GM23248 (cell line): ENCODE measurements around the gene EID2. TPM values are rescaled to one million over a fixed set of nuclear protein-coding genes. Genes with fewer than 3 reads are reported as not detected.

Experiments used
- DNase-seq: peaks from one replicate; pipeline ENCODE4 v3.0.0-alpha.2; 2015
- H2AFZ ChIP-seq: fragments of 200-600 bp; sonication (generic); 2 replicates; pipeline ENCODE4 v1.6.1; 2016; ENCODE audit warnings: antibody characterized with exemption
- H3F3A ChIP-seq: fragments of 200-600 bp; sonication (generic); 2 replicates; pipeline ENCODE4 v1.6.1; 2016; ENCODE audit warnings: mild to moderate bottlenecking, antibody characterized with exemption, mixed run types; ENCODE audit not compliant: insufficient read depth
- H3K27ac ChIP-seq: fragments of 200-600 bp; sonication (generic); 2 replicates; pipeline ENCODE4 v1.5.1; 2016; ENCODE audit warnings: mild to moderate bottlenecking
- H3K27me3 ChIP-seq: fragments of 200-600 bp; sonication (generic); replicated peaks from 2 replicates; pipeline ENCODE4 v1.6.1; 2016; ENCODE audit warnings: mild to moderate bottlenecking; ENCODE audit not compliant: insufficient read depth
- H3K36me3 ChIP-seq: fragments of 200-600 bp; sonication (generic); 2 replicates; pipeline ENCODE4 v1.6.1; 2016; ENCODE audit warnings: low read depth, mild to moderate bottlenecking
- H3K4me1 ChIP-seq: fragments of 200-600 bp; sonication (generic); 2 replicates; pipeline ENCODE4 v1.6.1; 2016; ENCODE audit warnings: mild to moderate bottlenecking; ENCODE audit not compliant: insufficient read depth
- H3K4me2 ChIP-seq: fragments of 200-600 bp; sonication (generic); one replicate; pipeline ENCODE4 v1.6.1; 2016; ENCODE audit warnings: mild to moderate bottlenecking; ENCODE audit not compliant: unreplicated experiment
- H3K4me3 ChIP-seq: fragments of 200-600 bp; sonication (generic); 2 replicates; pipeline ENCODE4 v1.5.1; 2016; ENCODE audit warnings: mild to moderate bottlenecking
- H3K79me2 ChIP-seq: fragments of 200-600 bp; sonication (generic); 2 replicates; pipeline ENCODE4 v1.6.1; 2016; ENCODE audit warnings: mild to moderate bottlenecking; ENCODE audit not compliant: insufficient read depth
- H3K9ac ChIP-seq: fragments of 200-600 bp; sonication (generic); 2 replicates; pipeline ENCODE4 v1.6.1; 2016; ENCODE audit warnings: mild to moderate bottlenecking
- H3K9me2 ChIP-seq: fragments of 200-600 bp; sonication (generic); 2 replicates; pipeline ENCODE4 v1.6.1; 2016; ENCODE audit warnings: mixed run types, mild to moderate bottlenecking, moderate library complexity; ENCODE audit not compliant: insufficient read depth
- H3K9me3 ChIP-seq: fragments of 200-600 bp; sonication (generic); one replicate; pipeline ENCODE4 v1.6.1; 2017; ENCODE audit warnings: low read depth
- H4K20me1 ChIP-seq: fragments of 200-600 bp; sonication (generic); 2 replicates; pipeline ENCODE4 v1.6.0; 2016; ENCODE audit not compliant: insufficient read depth
- EZH2 ChIP-seq: fragments of 200-600 bp; sonication (generic); IDR thresholded peaks from 2 replicates; pipeline ENCODE4 v1.6.1; 2018; ENCODE audit warnings: antibody characterized with exemption, mild to moderate bottlenecking; ENCODE audit not compliant: insufficient read depth, poor library complexity, severe bottlenecking
- EZH2phosphoT487 ChIP-seq: fragments of 200-600 bp; sonication (generic); IDR thresholded peaks from 2 replicates; pipeline ENCODE4 v1.6.1; 2018; ENCODE audit warnings: antibody characterized with exemption, moderate library complexity, mild to moderate bottlenecking, low read depth; ENCODE audit not compliant: insufficient read depth
- WGBS, 2 experiments: methylation state at CpG; one replicate each; pipeline ENCODE4 v1.1.6; 2015 to 2017; ENCODE audit warnings: low lambda C conversion rate in 2 of 2, low coverage in 1 of 2; ENCODE audit errors: missing lambda C conversion rate in 2 of 2; 5-methylcytosine and 5-hydroxymethylcytosine counted together
- in situ Hi-C: fragments of 300-500 bp; cut with MboI; formaldehyde crosslinking; loops from 2 replicates; pipeline ENCODE4 v1.15.0; 2020
- polyA plus RNA-seq: library from polyadenylated mRNA; unstranded; fragments of >200 nt; fragmentation: Nextera tagmentation; extraction: Ambion mirVana; gene quantifications from 2 replicates; pipeline ENCODE4 v1.2.1, GENCODE V29; 2016
- total RNA-seq: library from RNA; depleted of rRNA; stranded (reverse); fragments of >200 nt; shearing (Covaris generic); gene quantifications from 2 replicates; pipeline ENCODE4 v1.2.3, GENCODE V29; 2014

Gene EID2
- total and polyA plus RNA-seq, 2 experiments from 2014 or later = 14.3 to 14.9 TPM

GRCh38 chr19:39517432-39517831 lies 22.5 kb downstream of the EID2 start:
- Histone ChIP-seq H3K36me3 (no peaks in the 10 kb centered on the region), H4K20me1 (no peaks in the 10 kb centered on the region), H3K4me2 (no peak overlapping the region), H3F3A (no peaks in the 10 kb centered on the region), H2AFZ (no peak overlapping the region), H3K27me3 (peaks cover 37% of the 10 kb centered on the region), H3K4me3 (no peak overlapping the region), H3K9ac (no peak overlapping the region), H3K79me2 (no peaks in the 10 kb centered on the region), H3K9me2 (no peaks in the 10 kb centered on the region), H3K9me3 (no peaks in the 10 kb centered on the region), H3K27ac (no peak overlapping the region), H3K4me1 (no peaks in the 10 kb centered on the region)
- DNase-seq = no peak
- TF ChIP-seq EZH2phosphoT487 = no peak
- in situ Hi-C loops = no loop called here
- WGBS, 2 experiments = 63 to 74% methylated on average over 3 of the region's 3 CpGs

- Histone ChIP-seq H3K4me3 (no peak overlapping the region), H4K20me1 (no peaks in the 10 kb centered on the region), H3K4me1 (no peaks in the 10 kb centered on the region), H3K36me3 (no peaks in the 10 kb centered on the region), H2AFZ (no peak overlapping the region), H3K9ac (no peak overlapping the region), H3F3A (no peaks in the 10 kb centered on the region), H3K9me2 (no peaks in the 10 kb centered on the region), H3K9me3 (no peaks in the 10 kb centered on the region), H3K27ac (no peak overlapping the region), H3K27me3 (peaks cover 37% of the 10 kb centered on the region), H3K79me2 (no peaks in the 10 kb centered on the region), H3K4me2 (no peak overlapping the region)
- no peak for DNase-seq
- WGBS, 2 experiments = 52 to 55% methylated on average over 6 of the region's 6 CpGs
- no peak for TF ChIP-seq EZH2phosphoT487
- no peak for TF ChIP-seq EZH2
- in situ Hi-C loops = no loop called here
Measured at GRCh38 chr19:39516270-39516669, 23.7 kb downstream of the EID2 start.

- H3K79me2 ChIP-seq = no peaks in the 10 kb centered on the region
- TF ChIP-seq EZH2 (peak; percentile 58), EZH2phosphoT487 (peak; percentile 75; the same call in 1 of the 2 replicates)
- H3K9ac ChIP-seq = no peak overlapping the region
- H3K4me2 ChIP-seq = peak overlapping the region; percentile 20
- H3K27me3 ChIP-seq = peaks cover 37% of the 10 kb centered on the region
- no peaks in the 10 kb centered on the region for H3K36me3 ChIP-seq
- H3K4me3 ChIP-seq = peak overlapping the region; percentile 25; the same call in 1 of the 2 replicates
- H3K27ac ChIP-seq = no peak overlapping the region
- no peaks in the 10 kb centered on the region for H3F3A ChIP-seq
- peak overlapping the region; percentile 10; the same call in 1 of the 2 replicates for H2AFZ ChIP-seq
- 9% methylated on average over 38 of the region's 44 CpGs for WGBS, 2 experiments
- no peak for DNase-seq
- in situ Hi-C loops = no loop called here
- no peaks in the 10 kb centered on the region for H3K4me1 ChIP-seq
- H3K9me2 ChIP-seq = no peaks in the 10 kb centered on the region
- H3K9me3 ChIP-seq = no peaks in the 10 kb centered on the region
- no peaks in the 10 kb centered on the region for H4K20me1 ChIP-seq
Measured at GRCh38 chr19:39515551-39516191, 24.3 kb downstream of the EID2 start.

- no peaks in the 10 kb centered on the region for H3K79me2 ChIP-seq
- H3F3A ChIP-seq = no peaks in the 10 kb centered on the region
- WGBS, 2 experiments = 2% methylated on average over 35 to 52 of the region's 56 CpGs
- peak within 1 kb of the TSS; percentile 10; the same call in 1 of the 2 replicates for H2AFZ ChIP-seq
- H3K4me2 ChIP-seq = peak within 1 kb of the TSS; percentile 20
- peaks cover 37% of the 10 kb centered on the region for H3K27me3 ChIP-seq
- no peak for DNase-seq
- H3K4me3 ChIP-seq = peak within 1 kb of the TSS; percentile 25; the same call in 1 of the 2 replicates
- no peak within 1 kb of the TSS for H3K9ac ChIP-seq
- H3K9me3 ChIP-seq = no peaks in the 10 kb centered on the region
- in situ Hi-C loops = no loop called here
- TF ChIP-seq EZH2 = peak; percentile 95
- TF ChIP-seq EZH2phosphoT487 = no peak
- H4K20me1 ChIP-seq = no peaks in the 10 kb centered on the region
- no peak within 1 kb of the TSS for H3K27ac ChIP-seq
- H3K36me3 ChIP-seq = no peaks in the 10 kb centered on the region
- no peaks in the 10 kb centered on the region for H3K4me1 ChIP-seq
- H3K9me2 ChIP-seq = no peaks in the 10 kb centered on the region
Measured at GRCh38 chr19:39514840-39515550, 25.0 kb downstream of the EID2 start, which contains the start of gene SELENOV. Gene SELENOV, plus strand, starts transcription at chr19:39515139. Its CDS starts 74 bp downstream, at chr19:39515213.
